ENCODE results near the gene ATP1B2. TPM values are rescaled to one million over a fixed set of nuclear protein-coding genes. Genes with fewer than 3 reads are reported as not detected.

The ATP1B2 gene, protein sequence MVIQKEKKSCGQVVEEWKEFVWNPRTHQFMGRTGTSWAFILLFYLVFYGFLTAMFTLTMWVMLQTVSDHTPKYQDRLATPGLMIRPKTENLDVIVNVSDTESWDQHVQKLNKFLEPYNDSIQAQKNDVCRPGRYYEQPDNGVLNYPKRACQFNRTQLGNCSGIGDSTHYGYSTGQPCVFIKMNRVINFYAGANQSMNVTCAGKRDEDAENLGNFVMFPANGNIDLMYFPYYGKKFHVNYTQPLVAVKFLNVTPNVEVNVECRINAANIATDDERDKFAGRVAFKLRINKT
- 0.15 to 0.33 TPM (median 0.22 TPM) in 5 replicates for total RNA-seq (2022; extraction: Qiagen RNA extraction)

DNA sequence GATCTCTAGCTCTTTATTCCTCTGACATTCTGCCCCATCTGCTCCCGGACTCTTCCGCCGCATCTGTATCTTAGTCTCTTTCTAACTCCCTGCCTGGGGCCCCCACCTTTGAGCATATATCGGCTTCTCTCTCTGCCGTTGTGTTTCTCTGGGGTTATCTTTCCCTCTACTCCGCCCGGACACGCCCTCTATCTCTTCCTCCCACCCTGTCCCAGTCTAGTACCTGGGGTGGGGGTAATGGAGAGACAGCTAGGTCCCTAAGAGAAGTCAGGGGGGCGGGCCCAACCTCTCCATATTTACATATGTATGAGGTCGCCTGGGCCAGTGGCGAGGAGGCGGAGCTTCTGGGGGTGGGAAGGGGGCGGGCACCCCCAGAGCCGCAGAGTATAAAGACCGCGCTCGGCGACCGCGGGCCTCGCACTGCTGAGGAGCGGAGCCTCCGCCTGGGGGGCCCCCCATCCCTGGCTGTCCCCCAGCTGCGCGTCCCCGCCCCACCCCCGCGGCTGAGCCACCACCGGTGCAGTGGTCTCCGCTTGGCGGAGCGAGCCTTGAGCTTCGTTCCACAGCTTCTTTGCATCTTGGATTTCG lies at the start of gene ATP1B2:
Gene ATP1B2 (plus strand): TSS at position 418 of the 588 bp plus-strand sequence. CDS start 593 bp downstream, outside the sequence.

DNA sequence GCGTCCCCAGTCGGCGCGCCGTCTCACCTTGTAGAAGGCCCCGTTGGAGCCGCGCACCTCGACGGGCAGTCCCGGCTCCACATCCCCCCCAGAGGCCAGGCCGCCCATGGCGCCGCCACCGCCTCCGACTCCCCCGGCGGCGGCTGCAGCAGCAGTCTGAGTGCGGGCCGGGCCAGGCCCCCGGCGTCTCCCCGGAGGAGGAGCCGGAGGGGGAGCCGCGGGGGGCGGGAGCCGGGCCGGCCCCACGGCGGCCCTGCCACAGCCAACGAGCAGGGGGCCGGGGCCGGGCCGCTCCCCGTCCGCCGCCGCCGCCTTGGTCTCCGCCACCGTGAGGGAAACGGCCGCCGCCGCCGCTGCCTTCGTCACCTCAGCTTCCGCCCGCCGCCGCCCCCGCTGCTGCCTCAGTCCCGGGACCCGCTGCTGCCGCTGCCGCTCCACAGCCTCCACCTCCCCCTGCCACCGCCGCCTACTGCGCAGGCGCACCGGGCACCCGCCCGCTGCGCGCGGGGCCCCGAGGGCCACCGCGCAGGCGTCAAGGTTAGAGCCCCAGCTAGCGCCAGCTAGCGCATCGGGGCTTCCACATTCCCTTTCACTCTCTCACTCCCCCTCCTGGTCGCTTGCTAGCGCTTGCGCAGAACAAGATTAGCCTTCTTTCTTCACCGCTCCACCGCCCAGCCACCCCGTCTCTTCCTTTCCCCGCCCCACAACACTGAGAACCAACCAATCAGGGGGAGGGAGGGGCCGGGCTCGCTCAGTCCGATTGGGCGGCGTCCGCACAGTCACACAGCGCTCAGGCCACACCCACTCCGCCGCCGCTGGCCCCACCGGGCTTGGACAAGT lies 36.1 kb upstream of the ATP1B2 start, which contains the start of gene FXR2:
Gene FXR2 (minus strand): TSS at position 473 of the 840 bp plus-strand sequence. CDS start 365 bp downstream, at position 108.

DNA sequence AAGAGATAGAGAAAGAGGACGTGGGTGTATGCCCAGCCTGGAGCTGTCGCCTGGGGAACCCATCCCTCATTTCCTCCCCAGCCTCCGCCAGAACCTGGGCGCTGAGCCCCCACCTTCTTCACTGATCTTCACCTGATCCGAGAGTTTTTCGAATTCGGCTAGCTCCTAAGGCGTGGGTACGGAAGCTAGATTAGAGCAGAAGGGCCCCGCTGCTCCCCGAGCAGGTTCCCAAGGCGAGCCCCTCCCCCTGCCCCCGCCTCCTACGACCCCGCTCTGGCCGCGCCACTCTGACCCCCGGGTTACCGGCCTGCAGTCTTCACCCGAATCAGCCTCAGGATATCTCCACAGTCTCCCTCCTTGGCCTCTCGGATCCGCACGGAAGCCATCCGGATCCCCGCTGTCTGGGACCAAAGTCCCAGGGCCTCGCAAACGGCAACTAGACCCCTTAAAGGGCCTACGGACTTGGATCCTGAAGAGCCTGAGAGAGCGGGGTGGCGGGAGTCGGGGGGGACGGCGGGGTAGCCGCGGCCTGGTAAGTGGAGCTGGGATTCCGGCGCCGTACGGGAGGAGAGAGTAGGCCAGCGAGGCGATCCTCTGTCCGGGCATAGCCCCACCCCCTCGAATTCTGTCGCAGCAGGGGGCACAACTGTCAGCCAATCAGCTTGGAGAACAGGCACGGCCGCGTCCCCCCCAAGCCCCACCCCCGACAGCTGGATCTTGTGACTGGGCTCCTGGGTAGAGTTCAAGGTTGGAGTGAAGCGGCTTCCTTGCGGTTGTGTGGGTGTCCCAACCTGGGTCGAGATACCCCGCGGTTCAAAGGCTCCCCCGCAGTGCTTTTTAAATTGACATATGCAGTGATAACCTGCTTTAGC lies 23.2 kb upstream of the ATP1B2 start, which contains the start of gene SAT2:
Gene SAT2 (minus strand): TSS at position 572 of the 872 bp plus-strand sequence. CDS start 186 bp downstream, at position 386.

DNA sequence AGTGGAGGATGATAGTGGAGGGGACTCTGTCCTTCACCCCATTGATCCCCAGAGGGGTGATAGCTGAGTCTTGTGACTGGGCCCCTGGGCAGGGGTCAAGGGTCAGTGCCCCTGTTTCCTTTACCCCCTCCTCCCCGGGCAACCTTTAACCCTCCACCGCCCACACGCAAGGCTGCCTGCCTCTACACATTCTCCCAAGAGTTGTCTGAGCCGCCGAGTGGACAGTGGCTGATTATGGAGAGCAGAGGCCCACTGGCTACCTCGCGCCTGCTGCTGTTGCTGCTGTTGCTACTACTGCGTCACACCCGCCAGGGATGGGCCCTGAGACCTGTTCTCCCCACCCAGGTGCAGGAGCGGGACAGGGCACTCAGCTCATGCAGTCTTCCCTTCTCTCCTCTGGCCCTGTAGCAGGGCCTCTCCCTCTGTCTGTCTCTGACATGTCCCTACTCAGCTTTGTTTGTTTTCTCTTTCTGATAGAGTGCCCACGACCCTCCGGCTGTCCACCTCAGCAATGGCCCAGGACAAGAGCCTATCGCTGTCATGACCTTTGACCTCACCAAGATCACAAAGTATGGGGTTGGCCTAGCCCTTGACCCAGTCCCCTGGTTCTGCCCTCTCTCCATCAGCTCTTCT lies 20.7 kb upstream of the ATP1B2 start, which contains the start of gene SHBG:
Gene SHBG (plus strand): TSS at position 197 of the 633 bp plus-strand sequence. CDS start 38 bp downstream, at position 235.

DNA sequence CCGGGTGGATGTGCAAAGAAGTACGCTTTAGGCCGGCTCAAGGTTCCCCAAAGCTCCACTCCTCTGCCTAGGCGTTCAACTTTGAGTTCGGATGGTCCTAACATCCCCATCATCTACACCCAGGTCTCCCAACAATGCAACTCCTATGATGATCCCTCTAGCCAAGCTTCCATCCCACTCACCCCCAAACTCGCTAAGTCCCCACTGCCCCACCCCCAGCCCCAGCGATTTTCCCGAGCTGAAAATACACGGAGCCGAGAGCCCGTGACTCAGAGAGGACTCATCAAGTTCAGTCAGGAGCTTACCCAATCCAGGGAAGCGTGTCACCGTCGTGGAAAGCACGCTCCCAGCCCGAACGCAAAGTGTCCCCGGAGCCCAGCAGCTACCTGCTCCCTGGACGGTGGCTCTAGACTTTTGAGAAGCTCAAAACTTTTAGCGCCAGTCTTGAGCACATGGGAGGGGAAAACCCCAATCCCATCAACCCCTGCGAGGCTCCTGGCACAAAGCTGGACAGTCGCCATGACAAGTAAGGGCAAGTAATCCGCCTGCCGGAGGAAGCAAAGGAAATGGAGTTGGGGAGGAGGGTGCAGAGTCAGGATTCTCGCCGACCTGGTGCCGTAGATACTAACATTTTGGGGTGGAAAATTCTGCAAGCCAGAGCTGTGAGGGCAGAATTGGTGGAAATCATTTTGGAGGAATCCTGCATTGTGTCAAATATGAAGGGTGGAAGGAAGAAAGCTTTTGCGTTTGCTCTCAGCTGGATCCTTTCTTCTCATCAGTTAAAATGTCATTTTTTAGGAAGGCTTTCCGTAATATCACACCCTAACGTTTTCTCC lies 36.6 kb downstream of the ATP1B2 start, which contains the start of gene TP53:
Gene TP53 (minus strand): TSS at position 419 of the 836 bp plus-strand sequence. CDS start 10,896 bp downstream, outside the sequence.

DNA sequence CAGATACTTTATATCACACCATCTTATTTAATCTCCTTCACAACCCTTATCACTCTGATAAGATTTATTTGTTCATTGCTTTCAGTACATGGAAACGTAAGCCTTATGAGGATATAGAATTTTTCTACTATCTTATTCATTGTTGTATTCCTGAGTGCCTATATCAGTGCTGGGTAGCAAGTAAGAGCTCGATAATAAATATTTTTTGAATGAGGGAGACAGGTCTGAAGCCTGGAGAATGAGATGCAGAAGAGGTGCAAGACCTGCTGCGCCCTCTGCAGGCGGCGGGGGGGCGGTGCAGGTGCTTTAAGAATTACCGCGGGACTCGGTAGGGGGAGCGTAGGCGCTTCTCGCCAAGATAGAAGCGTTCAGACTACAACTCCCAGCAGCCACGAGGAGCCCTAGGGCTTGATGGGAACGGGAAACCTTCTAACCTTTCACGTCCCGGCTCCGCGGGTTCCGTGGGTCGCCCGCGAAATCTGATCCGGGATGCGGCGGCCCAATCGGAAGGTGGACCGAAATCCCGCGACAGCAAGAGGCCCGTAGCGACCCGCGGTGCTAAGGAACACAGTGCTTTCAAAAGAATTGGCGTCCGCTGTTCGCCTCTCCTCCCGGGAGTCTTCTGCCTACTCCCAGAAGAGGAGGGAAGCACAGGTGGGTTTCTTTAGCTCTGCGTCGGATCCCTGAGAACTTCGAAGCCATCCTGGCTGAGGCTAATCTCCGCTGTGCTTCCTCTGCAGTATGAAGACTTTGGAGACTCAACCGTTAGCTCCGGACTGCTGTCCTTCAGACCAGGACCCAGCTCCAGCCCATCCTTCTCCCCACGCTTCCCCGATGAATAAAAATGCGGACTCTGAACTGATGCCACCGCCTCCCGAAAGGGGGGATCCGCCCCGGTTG lies 37.4 kb downstream of the ATP1B2 start, which contains the start of gene WRAP53:
Gene WRAP53 (plus strand): TSS at position 570 of the 900 bp plus-strand sequence. CDS start 172 bp downstream, at position 742.

DNA sequence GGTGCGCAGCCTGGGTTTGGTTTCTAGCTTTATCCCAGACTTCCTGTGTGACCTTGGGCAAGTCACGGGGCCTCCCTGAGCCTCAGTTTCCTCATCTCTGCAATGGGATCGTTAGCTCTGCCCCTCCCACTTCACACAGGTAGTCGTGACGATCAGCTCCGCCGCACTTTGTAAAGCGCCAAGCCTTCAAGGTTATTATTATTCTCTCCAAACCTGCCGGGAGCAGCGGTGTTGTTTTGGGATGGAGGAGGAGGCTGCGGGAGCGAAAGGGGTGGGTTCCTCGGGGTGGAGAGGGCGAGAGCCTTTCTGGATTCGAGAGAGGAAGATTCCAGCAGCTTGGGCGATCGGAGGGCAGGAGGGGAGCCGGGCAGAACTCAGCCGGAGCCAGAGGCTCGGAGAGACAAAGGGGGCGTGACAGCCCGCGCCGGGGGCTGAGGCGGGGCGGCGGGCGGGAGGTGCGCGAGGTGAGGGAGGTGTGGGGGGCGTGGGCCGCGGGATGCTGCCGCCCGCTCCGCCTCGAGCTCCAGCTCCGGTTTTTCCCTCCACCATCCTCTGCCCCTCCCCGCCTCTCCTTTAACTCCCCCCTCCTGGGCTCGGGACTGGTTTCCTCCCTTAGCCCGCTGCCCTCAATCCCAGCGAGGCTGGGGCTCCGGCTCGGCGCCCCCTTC lies 54.0 kb downstream of the ATP1B2 start, which contains the start of gene EFNB3:
Gene EFNB3 (plus strand): TSS at position 602 of the 668 bp plus-strand sequence. CDS start 397 bp downstream, outside the sequence.

Other genes with a start within 250 kb of the ATP1B2 start
- 180 to 224 TPM (median 215 TPM) in 5 replicates for gene TMEM256, start 246.8 kb upstream of the ATP1B2 start, total RNA-seq (2022; extraction: Qiagen RNA extraction)
- 13.3 to 17.6 TPM (median 17.1 TPM) in 5 replicates for gene NLGN2, start 243.1 kb upstream of the ATP1B2 start, total RNA-seq (2022; extraction: Qiagen RNA extraction)
- 0.06 to 0.13 TPM in 2 of 5 replicates, not detected in the others for gene SPEM1, start 230.6 kb upstream of the ATP1B2 start, total RNA-seq (2022; extraction: Qiagen RNA extraction)
- gene SPEM2, start 225.3 kb upstream of the ATP1B2 start, total RNA-seq (2022; extraction: Qiagen RNA extraction): 0.03 to 0.07 TPM (median 0.06 TPM) in 3 of 5 replicates, not detected in the others
- gene SPEM3, start 222.1 kb upstream of the ATP1B2 start, total RNA-seq (2022; extraction: Qiagen RNA extraction): 0.02 to 0.03 TPM (median 0.02 TPM) in 3 of 5 replicates, not detected in the others
- 10.8 to 13.9 TPM (median 13.3 TPM) in 5 replicates for gene TMEM102, start 215.5 kb upstream of the ATP1B2 start, total RNA-seq (2022; extraction: Qiagen RNA extraction)
- gene FGF11, start 211.4 kb upstream of the ATP1B2 start, total RNA-seq (2022; extraction: Qiagen RNA extraction): 0.76 to 1.2 TPM (median 0.85 TPM) in 5 replicates
- gene CHRNB1, start 205.9 kb upstream of the ATP1B2 start, total RNA-seq (2022; extraction: Qiagen RNA extraction): 8.0 to 11.6 TPM (median 10.2 TPM) in 5 replicates
- gene ZBTB4, start 171.3 kb upstream of the ATP1B2 start, total RNA-seq (2022; extraction: Qiagen RNA extraction): 21.0 to 25.5 TPM (median 24.1 TPM) in 5 replicates
- gene SLC35G6, start 169.5 kb upstream of the ATP1B2 start, total RNA-seq (2022; extraction: Qiagen RNA extraction): not detected in 5 replicates
- gene POLR2A, start 166.6 kb upstream of the ATP1B2 start, total RNA-seq (2022; extraction: Qiagen RNA extraction): 72.5 to 86.2 TPM (median 79.8 TPM) in 5 replicates
- gene TNFSF12, start 101.9 kb upstream of the ATP1B2 start, total RNA-seq (2022; extraction: Qiagen RNA extraction): 8.2 to 13.3 TPM (median 13.0 TPM) in 5 replicates
- 0.49 to 1.1 TPM (median 0.68 TPM) in 5 replicates for gene TNFSF13, start 92.2 kb upstream of the ATP1B2 start, total RNA-seq (2022; extraction: Qiagen RNA extraction)
- gene SENP3, start 89.0 kb upstream of the ATP1B2 start, total RNA-seq (2022; extraction: Qiagen RNA extraction): 84.9 to 95.8 TPM (median 95.7 TPM) in 5 replicates
- gene CD68, start 71.3 kb upstream of the ATP1B2 start, total RNA-seq (2022; extraction: Qiagen RNA extraction): 27.0 to 34.4 TPM (median 31.4 TPM) in 5 replicates
- 111 to 143 TPM (median 116 TPM) in 5 replicates for gene MPDU1, start 67.1 kb upstream of the ATP1B2 start, total RNA-seq (2022; extraction: Qiagen RNA extraction)
- gene SOX15, start 60.8 kb upstream of the ATP1B2 start, total RNA-seq (2022; extraction: Qiagen RNA extraction): 0.16 to 0.52 TPM (median 0.31 TPM) in 5 replicates
- 47.5 to 56.4 TPM (median 54.2 TPM) in 5 replicates for gene FXR2, start 36.0 kb upstream of the ATP1B2 start, total RNA-seq (2022; extraction: Qiagen RNA extraction)
- gene SAT2, start 23.1 kb upstream of the ATP1B2 start, total RNA-seq (2022; extraction: Qiagen RNA extraction): 60.3 to 85.9 TPM (median 73.8 TPM) in 5 replicates
- gene SHBG, start 20.8 kb upstream of the ATP1B2 start, total RNA-seq (2022; extraction: Qiagen RNA extraction): 0.45 to 0.90 TPM (median 0.73 TPM) in 5 replicates
- gene TP53, start 36.6 kb downstream of the ATP1B2 start, total RNA-seq (2022; extraction: Qiagen RNA extraction): 42.0 to 45.0 TPM (median 44.1 TPM) in 5 replicates
- 31.4 to 42.9 TPM (median 39.7 TPM) in 5 replicates for gene WRAP53, start 37.6 kb downstream of the ATP1B2 start, total RNA-seq (2022; extraction: Qiagen RNA extraction)
- gene EFNB3, start 54.3 kb downstream of the ATP1B2 start, total RNA-seq (2022; extraction: Qiagen RNA extraction): 1.2 to 1.6 TPM (median 1.3 TPM) in 5 replicates
- gene DNAH2, start 66.8 kb downstream of the ATP1B2 start, total RNA-seq (2022; extraction: Qiagen RNA extraction): 0.02 to 0.05 TPM (median 0.03 TPM) in 5 replicates
- 11.9 to 15.7 TPM (median 13.1 TPM) in 5 replicates for gene KDM6B, start 183.3 kb downstream of the ATP1B2 start, total RNA-seq (2022; extraction: Qiagen RNA extraction)
- gene TMEM88, start 204.1 kb downstream of the ATP1B2 start, total RNA-seq (2022; extraction: Qiagen RNA extraction): 0.20 to 0.89 TPM (median 0.71 TPM) in 5 replicates
- 161 to 242 TPM (median 226 TPM) in 5 replicates for gene NAA38, start 206.6 kb downstream of the ATP1B2 start, total RNA-seq (2022; extraction: Qiagen RNA extraction)
- 17.9 to 20.5 TPM (median 18.6 TPM) in 5 replicates for gene CYB5D1, start 207.1 kb downstream of the ATP1B2 start, total RNA-seq (2022; extraction: Qiagen RNA extraction)
- 54.9 to 60.9 TPM (median 60.5 TPM) in 5 replicates for gene CHD3, start 237.9 kb downstream of the ATP1B2 start, total RNA-seq (2022; extraction: Qiagen RNA extraction)

Data from A549 treated with AZD2906 at 1 μM for 4 hours (cell line).